NCI-H524 (cell line): ENCODE results near the gene OR2T1.
"Not testable (repeated sequence)": the region's sequence is repeated elsewhere in the genome, so short reads cannot be mapped to it uniquely, and the experiment has no call there.

Experiments
- DNase-seq, 2 experiments: peaks; one replicate each; lab custom pipeline; 2025; lab: John Stamatoyannopoulos, UW

Gene OR2T1

GRCh38 chr1:248436303-248436702 is 33.5 kb downstream of the OR2T1 start:
- not testable (repeated sequence) for DNase-seq

- DNase-seq, result not testable (repeated sequence)
Measured at GRCh38 chr1:248438668-248439067, 35.8 kb downstream of the OR2T1 start.

GRCh38 chr1:248439283-248439682 is 36.4 kb downstream of the OR2T1 start:
- DNase-seq, result not testable (repeated sequence)

GRCh38 chr1:248442500-248443277 is 39.8 kb downstream of the OR2T1 start:
- not testable (repeated sequence) for DNase-seq

- DNase-seq, result not testable (repeated sequence)
Measured at GRCh38 chr1:248444603-248445002, 41.8 kb downstream of the OR2T1 start.

- DNase-seq, result not testable (repeated sequence)
Measured at GRCh38 chr1:248445399-248445798, 42.6 kb downstream of the OR2T1 start, which contains the start of gene OR2T2. Gene OR2T2 (plus strand): TSS chr1:248445637. CDS start chr1:248452798, 7,161 bp downstream.

- DNase-seq, result not testable (repeated sequence)
Measured at GRCh38 chr1:248448409-248449074, 45.7 kb downstream of the OR2T1 start.

GRCh38 chr1:248449821-248450465 is 47.1 kb downstream of the OR2T1 start:
- DNase-seq, result not testable (repeated sequence)

GRCh38 chr1:248450466-248451145 is 47.8 kb downstream of the OR2T1 start:
- DNase-seq, result not testable (repeated sequence)

- DNase-seq, result not testable (repeated sequence)
Measured at GRCh38 chr1:248453619-248454018, 50.8 kb downstream of the OR2T1 start.

- not testable (repeated sequence) for DNase-seq
Measured at GRCh38 chr1:248455045-248455444, 52.2 kb downstream of the OR2T1 start.

GRCh38 chr1:248456635-248457034 is 53.8 kb downstream of the OR2T1 start:
- DNase-seq, result not testable (repeated sequence)
